GM18502 (cell line): Measurements from ENCODE around the gene STAB1.
A peak's percentile ranks its signal among the peaks of the same experiment; 100 is the strongest.

Experiments used
- ATAC-seq: cut with Tn5 transposase; IDR thresholded peaks from one replicate; pipeline ENCODE4 v1.9.1; 2021; ENCODE audit warnings: mild to moderate bottlenecking; ENCODE audit not compliant: unreplicated experiment, poor library complexity

STAB1 gene

DNA sequence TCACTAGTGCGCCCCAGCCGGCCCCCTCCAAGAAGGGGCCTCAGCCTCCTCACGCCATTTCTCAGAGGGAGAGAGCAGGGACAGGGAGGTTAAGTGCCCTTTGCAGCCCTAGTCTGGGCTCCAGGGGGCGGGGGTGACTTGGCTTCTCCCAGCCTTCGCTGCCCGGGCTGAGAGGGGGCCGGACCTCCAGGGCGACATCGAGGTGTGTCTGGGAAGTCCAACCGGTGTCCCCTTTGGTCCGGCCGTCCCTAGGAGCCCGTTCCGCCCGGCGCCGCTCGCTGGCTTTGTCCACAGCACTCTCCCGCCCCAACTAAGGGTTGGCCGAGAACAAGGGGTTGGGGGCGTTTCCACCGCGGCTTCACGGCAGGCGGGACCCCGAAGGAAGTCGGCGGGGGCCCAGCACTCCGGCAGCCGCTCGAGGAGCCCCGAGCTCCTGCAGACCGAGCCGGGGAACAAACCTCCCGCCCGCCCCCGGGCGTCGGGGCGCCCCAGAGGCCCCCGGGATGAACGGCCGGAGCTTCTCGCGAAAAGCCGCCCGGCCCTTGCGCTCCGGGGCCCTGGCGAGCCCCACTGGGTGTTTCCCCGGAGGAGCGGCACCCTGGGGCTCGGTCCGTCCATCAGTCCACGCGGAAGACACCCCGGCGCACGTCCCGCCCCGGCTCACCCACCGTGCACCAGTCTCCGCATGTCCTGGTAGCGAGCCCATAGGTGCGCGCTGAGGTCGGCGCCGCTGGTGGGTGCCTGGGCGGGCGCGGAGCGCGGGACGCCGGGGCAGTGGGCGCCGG is 37.9 kb downstream of the STAB1 start:
- peak; percentile 5 for ATAC-seq

GRCh38 chr3:52533623-52534280 is 38.6 kb downstream of the STAB1 start, which contains the start of gene NT5DC2:
Gene NT5DC2, minus strand, starts transcription at chr3:52533857. Its CDS starts 120 bp downstream, at chr3:52533737.
- ATAC-seq: peak; percentile 47

DNA sequence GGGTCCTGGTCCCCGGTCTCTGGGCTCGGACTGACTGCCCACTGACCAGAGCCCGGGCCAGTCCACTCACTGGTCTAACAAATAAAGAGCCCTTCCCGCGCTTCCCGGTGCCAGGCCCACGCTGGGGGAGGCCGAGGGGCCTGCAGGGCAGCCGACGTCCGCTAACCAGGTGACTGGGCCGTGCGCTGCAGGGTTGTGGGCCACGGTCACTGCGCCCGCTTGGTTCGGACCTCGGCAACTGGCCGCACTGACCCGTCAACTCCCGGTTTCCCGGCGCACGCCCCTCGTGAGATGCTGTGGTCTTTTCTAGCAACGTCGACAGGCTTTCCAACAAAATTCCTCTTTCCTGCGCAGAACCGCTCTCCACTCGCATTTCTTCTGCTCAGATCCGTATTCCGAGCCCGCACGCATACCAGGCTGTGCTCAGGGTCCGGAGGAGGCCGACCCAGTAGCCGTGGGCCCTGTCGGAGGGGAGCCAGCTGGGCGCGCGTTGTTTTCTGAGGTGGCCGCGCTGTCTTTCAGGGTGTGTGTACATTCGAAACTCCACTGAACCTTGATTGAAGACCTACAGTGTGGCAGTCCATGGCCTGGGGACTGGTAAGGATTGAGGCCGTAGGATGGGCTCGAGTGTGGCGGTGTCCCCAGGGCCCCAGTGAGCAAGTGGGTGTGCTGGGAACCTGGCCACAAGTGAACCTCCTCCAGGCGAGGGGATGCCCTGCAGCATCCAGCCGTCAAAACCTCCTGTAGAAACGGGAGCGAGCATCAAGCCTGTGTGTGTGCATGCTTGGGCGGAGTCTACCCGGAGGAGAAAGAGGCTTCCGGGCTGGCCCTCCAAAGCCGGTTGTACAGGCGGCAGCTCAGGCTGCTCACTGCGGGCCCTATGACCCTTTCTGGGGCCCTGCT is 39.4 kb downstream of the STAB1 start:
- no peak for ATAC-seq

GRCh38 chr3:52535411-52536111 is 40.4 kb downstream of the STAB1 start:
- no peak for ATAC-seq

DNA sequence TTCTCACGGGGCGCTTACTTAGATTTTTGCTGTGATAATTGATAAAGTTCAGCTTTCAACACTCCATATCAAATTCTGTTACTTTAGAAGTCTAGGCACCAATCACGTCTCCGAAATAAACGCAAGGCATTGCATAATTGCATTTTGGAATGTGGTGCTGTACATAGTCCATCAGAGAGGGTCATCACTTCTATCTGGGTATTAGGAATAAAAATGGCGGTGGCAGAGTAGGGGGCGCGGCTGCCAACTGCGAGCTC is 40.9 kb downstream of the STAB1 start:
- ATAC-seq: no peak

- ATAC-seq: peak; percentile 84
These were observed 41.4 kb downstream of the STAB1 start, which contains the start of gene UQCC5 for GRCh38 chr3:52536369-52537164. Gene UQCC5, plus strand, starts transcription at chr3:52536605. Its CDS starts 151 bp downstream, at chr3:52536756.

GRCh38 chr3:52537165-52537620 is 42.1 kb downstream of the STAB1 start:
- ATAC-seq: no peak

- no peak for ATAC-seq
These were observed 42.7 kb downstream of the STAB1 start for GRCh38 chr3:52537726-52538421.

GRCh38 chr3:52539010-52539653 is 44.0 kb downstream of the STAB1 start:
- ATAC-seq: no peak

DNA sequence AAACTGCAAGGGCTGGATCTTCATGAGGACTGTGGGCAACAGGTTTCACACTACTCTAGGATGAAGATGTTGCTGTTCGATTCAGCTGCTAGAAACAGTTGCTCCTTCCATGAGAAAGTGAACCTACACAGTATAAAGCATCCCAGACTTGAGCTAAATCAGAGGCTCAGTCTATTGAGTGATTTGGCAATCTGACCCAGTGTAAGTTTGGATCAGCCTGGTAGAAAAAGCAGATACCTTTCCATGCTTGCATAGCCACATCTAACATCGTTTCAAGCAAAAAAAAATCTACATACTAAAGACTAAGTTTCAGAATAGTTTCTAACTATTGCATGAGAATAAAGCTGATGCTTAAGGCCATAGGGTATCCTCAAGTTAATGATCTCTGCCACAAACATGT is 45.9 kb downstream of the STAB1 start:
- no peak for ATAC-seq

- ATAC-seq: no peak
These were observed 49.8 kb downstream of the STAB1 start for GRCh38 chr3:52544937-52545336.

- ATAC-seq: no peak
These were observed 51.2 kb downstream of the STAB1 start for GRCh38 chr3:52546111-52546901.

DNA sequence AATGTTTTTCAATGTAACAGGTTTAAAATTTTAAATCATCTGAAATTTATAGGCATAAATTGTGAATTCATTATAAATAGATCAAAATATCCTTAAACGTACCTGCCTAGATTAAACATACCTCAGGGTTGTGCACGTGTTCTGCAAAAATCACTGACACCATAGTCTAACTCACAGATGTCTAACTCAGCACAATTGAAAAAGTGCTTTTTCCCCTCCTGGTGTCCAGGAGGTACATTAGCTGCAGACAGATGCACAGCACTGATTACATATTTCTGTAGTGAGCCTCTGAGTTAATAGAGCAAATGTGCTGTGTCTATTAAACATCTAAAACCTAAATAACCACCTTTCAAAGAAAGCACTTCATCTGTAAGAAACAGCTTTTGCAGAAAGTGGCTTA is 52.0 kb downstream of the STAB1 start:
- ATAC-seq: no peak

DNA sequence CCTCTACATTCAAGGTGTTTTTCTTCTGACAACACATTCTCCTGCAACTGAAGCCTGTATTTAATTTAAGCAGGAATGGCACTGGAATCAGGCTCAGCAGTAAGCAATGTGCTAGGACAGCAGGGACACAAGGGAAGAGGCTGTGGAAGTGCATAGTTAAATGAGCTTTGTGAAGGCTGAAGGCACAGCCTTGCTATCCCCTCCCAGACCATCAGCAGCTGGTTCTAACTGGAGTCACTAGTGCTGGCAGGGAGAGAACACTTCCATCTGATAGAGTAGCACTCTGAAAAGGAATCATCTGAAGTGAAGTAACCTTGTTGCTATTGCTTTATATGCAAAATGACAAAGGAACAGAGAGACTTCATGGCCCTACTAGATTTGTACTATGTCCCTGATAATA is 56.0 kb downstream of the STAB1 start:
- ATAC-seq: no peak

- ATAC-seq: no peak
These were observed 57.0 kb downstream of the STAB1 start for GRCh38 chr3:52552089-52552488.

DNA sequence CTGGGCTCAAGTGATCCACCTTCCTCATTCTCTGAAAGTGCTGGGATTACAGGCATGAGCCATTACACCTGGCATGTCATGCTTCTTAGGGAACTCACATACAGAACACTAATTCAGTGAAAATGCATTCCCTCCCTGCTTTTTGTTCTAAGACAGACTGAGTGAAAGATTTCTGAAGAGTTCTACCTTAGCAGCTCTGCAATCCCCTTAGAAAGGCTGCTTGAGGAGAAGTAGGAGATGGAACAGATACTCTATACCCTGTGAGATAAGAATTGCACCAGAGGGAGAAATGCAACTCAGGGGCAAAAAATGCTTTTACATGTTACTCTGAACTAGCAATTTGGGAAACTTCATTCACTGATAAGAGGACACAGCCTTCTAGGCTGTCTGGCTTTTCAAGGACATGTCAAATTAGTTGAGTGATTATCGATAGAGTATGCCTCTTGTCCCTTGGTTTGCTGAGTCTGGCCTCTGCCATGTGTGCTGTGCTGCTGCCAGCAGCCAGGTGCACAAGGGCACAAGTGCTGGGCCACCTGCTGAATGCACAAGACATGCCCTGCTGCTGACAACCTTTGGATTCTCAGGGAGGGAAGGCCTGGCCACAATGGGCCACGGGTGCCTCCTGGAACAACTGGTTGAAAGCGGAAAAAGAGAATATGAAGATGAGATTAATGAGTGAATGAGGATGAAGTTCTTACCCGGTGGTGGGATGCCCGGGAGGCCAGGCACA is 59.1 kb downstream of the STAB1 start:
- no peak for ATAC-seq

- ATAC-seq: no peak
These were observed 59.9 kb downstream of the STAB1 start for GRCh38 chr3:52555056-52555455.
